Ectodermal cell (in vitro differentiated cells): ENCODE results near the gene YWHAH.

Experiments
- H3K27ac ChIP-seq: 2 replicates; pipeline ENCODE4 v1.7.0; 2013; ENCODE audit warnings: mild to moderate bottlenecking, low read depth, low read length; ENCODE audit not compliant: insufficient read depth, poor library complexity, severe bottlenecking
- H3K27me3 ChIP-seq: 2 replicates; pipeline ENCODE4 v1.7.0; 2013; ENCODE audit warnings: mild to moderate bottlenecking, low read length; ENCODE audit not compliant: insufficient read depth, control insufficient read depth, poor library complexity, severe bottlenecking
- H3K36me3 ChIP-seq: one replicate; pipeline ENCODE4 v1.7.0; 2013; ENCODE audit warnings: low read length; ENCODE audit not compliant: control insufficient read depth, insufficient read depth
- H3K4me1 ChIP-seq: one replicate; pipeline ENCODE4 v1.7.0; 2013; ENCODE audit warnings: low read length; ENCODE audit not compliant: control insufficient read depth, insufficient read depth
- H3K4me3 ChIP-seq: 2 replicates; pipeline ENCODE4 v1.7.0; 2013; ENCODE audit warnings: low read depth, low read length, control low read depth; ENCODE audit not compliant: insufficient read depth
- H3K9me3 ChIP-seq: 2 replicates; pipeline ENCODE4 v1.7.0; 2013; ENCODE audit warnings: mild to moderate bottlenecking, low read length, moderate library complexity; ENCODE audit not compliant: control insufficient read depth
- WGBS, 2 experiments: methylation state at CpG; one replicate each; pipeline ENCODE4 v1.1.7; 2013; ENCODE audit warnings: missing lambda C conversion rate in 2 of 2; 5-methylcytosine and 5-hydroxymethylcytosine counted together

The YWHAH gene

GRCh38 chr22:31998784-31999385 lies 54.5 kb downstream of the YWHAH start:
- Histone ChIP-seq H3K4me1 (no peaks in the 10 kb centered on the region), H3K36me3 (no peaks in the 10 kb centered on the region), H3K27ac (no peak overlapping the region), H3K4me3 (no peak overlapping the region), H3K27me3 (no peaks in the 10 kb centered on the region), H3K9me3 (no peaks in the 10 kb centered on the region)
- 88 to 90% methylated on average over 2 to 3 of the region's 3 CpGs for WGBS, 2 experiments

- H3K27ac ChIP-seq = no peak overlapping the region
- no peaks in the 10 kb centered on the region for H3K9me3 ChIP-seq
- no peak overlapping the region for H3K4me3 ChIP-seq
- no peaks in the 10 kb centered on the region for H3K36me3 ChIP-seq
- WGBS, 2 experiments = 90 to 97% methylated on average over 1 of the region's 1 CpG
- H3K4me1 ChIP-seq = no peaks in the 10 kb centered on the region
- no peaks in the 10 kb centered on the region for H3K27me3 ChIP-seq
These were observed 55.8 kb downstream of the YWHAH start for GRCh38 chr22:32000181-32000580.

- Histone ChIP-seq H3K27ac (no peak overlapping the region), H3K4me3 (no peak overlapping the region), H3K4me1 (no peaks in the 10 kb centered on the region), H3K9me3 (no peaks in the 10 kb centered on the region), H3K27me3 (no peaks in the 10 kb centered on the region), H3K36me3 (no peaks in the 10 kb centered on the region)
- 87 to 88% methylated on average over 1 of the region's 1 CpG for WGBS, 2 experiments
These were observed 61.1 kb downstream of the YWHAH start for GRCh38 chr22:32005453-32005852.
